GM21528 (cell line): ENCODE measurements around the gene ROPN1L.
A peak's percentile ranks its signal among the peaks of the same experiment; 100 is the strongest.
"Not testable (repeated sequence)": the region's sequence is repeated elsewhere in the genome, so short reads cannot be mapped to it uniquely, and the experiment has no call there.

Experiments
- ATAC-seq: cut with Tn5 transposase; IDR thresholded peaks from one replicate; pipeline ENCODE4 v1.9.1; 2021; ENCODE audit warnings: mild to moderate bottlenecking, moderate library complexity; ENCODE audit not compliant: unreplicated experiment, low FRiP score

The ROPN1L gene

DNA sequence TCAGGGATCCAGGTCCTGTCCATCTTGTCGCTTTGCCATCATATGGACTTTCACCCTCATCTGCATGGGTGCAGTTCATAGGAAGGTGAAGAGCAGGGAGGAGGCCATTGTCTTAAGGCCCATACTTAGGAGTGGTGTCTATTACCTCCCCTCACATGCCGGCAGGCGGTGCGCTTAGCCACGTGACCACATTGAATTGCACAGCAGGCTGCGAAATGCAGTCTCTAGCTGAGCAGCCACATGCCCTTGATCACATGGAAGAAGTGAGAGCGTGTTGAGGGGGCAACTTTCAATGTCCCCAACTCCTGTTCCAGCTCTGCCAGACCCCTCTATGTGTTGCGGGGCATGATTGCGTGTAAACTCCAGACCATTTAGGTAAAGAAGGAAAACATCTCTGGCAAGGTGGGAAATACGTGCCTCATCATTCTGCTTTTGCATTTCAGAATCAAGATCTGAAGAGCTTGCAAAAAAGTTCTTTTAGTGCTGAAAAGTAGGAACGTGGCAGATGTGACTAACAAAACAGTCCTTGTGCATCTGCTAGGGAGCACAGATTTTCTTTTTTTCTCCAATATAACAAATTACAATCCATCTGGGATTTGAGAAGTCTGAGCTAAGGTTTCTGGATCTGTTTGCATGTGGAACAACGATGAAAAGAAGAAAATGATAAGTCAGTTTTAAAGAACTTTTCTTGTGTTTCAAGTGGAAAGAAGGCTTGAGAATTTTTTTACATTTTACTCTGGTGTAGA lies 34.4 kb downstream of the ROPN1L start:
- ATAC-seq = no peak

DNA sequence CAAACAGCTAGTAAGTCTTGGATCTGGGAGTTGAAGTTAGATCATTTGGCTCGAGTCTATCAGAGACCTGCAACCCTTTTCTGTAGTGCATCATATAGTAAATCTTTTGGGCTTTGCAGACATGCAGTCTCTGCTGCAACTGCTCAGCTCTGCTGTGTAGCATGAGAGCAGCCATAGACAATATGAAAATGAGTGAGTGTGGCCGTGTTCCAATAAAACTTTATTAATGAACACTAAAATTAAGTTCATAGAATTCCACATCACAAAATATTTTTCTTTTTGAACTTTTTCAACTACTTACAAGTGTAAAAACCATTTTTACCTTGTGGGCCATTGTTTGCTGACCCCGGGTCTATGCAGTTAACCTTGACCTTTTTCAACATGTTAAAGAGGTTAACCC lies 35.2 kb downstream of the ROPN1L start:
- no peak for ATAC-seq

DNA sequence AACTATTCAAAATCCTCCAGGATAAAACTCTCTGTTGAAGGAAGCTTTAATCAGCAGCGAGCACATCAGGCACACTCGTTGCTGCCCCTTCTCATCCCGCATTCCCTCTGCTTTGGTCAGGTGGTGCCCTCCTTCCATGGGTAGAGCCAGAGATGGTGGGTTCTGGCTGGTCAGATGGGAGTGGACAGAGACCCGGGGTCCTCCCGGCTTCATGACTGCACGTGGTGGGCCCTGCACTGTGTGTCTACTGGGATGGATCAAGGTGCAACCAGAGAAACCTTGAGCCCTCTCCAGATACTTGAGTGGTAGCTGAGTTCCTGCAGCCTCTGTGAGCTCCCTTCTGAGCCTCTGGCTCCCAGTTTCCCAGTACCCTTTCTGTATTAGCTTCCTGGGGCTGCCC lies 36.3 kb downstream of the ROPN1L start:
- no peak for ATAC-seq

DNA sequence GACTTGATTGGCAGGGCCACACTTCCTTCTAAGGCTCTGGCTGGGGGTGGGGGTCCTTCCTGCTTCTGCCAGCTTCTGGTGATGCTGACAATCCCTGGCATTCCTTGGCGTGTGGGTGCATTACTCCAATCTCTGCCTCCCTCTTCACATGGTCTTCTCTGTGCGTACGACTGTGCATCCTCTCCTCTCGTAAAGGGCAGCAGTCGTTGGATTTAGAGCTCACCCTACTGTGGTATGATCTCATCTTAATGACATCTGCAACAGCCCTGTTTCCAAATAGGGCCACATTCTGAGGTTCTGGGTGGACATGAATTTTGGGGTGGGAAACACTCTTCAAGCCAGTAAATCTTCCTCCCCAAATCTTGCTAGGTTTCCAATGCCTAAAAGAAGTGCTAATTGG lies 36.8 kb downstream of the ROPN1L start:
- ATAC-seq = no peak

DNA sequence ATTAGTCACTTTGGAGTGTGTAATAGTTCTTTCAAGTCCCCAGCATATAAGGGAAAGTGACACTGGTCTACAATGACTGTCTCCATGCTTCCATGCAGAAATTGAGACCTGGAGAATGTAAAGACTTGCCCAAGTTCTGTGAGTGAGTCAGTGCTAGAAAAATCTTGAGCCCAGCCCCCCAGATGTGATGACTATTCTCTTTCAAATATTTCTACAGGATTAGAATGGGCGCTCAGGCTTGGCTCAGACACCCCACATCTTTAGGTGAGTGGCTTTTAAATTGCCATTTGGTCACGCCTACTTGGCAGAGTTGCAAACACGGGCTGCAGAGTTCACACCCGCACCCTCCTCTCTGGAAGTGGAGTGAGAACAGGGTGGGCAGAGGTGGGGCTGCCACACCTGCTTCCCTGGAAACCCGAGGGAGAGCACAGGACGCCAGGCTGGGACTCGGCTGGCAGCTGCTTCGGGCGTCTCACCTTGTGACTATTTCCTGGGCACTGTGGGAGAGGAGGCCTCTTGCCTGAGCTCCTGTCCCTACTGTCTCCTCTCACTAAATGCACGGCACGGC lies 37.6 kb downstream of the ROPN1L start:
- ATAC-seq = no peak

DNA sequence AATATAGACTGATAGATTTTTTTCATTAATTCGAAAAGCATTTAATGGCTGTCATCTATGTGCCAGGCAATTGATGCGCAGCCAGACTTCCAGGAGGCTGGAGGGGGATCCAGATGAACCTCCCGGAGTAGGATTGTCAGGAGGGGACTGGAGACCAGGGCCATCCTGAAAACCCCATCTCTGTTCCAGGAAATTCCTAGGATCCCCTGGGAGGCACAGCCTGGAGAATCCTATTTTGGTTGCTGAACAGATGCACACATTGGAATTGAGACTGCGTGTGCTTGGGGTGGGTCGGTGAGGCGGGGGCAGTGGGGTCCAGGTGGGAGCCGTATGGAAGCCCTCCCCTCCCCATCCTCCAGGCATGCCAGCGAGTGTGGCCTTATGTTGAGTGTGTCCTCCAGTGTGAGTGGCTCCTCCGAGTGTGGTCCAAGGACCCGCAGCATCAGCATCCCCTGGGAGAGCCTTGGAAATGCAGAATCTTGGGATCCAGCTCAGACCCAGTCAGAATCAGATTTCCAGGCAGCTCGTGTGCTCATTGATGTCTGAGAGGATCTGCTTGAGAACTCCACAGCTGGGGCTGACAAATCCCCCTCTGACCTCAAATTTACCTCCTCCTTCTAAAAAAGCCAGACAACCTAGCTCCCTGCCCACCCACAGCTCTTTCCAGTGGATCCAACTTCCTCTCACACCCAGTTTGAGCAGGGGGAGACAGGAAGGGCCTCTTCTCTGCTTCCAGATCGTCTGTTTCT lies 38.7 kb downstream of the ROPN1L start:
- no peak for ATAC-seq

DNA sequence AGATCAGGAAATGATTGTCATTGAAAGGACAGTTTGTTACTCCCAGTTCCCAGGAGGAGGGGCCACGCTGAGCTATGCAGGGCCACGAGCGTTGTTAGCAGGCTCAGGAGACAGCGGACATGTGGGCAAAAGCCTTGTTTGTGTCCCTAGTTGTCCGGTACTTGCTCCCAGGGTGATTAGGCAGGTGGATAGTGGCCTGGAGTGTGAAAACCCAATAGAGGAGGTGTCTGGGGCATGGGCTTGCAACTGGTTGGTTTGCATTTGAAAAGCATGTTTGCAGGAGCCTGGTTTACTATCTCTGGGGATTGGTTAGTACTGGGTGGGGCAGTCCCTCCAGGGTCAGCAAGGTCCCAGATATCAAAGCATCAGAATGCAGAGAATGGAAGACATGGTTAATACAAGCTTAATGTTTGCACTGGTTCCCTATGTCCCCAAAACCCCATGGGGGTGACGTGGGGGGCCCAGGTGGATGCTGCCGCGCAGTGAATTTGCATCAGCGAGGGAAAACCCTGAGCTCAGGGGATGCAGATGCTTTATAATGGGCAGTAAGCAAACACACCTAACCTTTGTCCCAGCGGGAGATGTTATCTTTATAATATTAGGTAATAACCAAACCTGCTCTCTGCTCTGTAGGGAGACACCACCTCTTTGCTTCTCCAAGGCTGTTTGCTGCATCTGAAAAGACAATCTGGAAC lies 39.7 kb downstream of the ROPN1L start:
- ATAC-seq = no peak

DNA sequence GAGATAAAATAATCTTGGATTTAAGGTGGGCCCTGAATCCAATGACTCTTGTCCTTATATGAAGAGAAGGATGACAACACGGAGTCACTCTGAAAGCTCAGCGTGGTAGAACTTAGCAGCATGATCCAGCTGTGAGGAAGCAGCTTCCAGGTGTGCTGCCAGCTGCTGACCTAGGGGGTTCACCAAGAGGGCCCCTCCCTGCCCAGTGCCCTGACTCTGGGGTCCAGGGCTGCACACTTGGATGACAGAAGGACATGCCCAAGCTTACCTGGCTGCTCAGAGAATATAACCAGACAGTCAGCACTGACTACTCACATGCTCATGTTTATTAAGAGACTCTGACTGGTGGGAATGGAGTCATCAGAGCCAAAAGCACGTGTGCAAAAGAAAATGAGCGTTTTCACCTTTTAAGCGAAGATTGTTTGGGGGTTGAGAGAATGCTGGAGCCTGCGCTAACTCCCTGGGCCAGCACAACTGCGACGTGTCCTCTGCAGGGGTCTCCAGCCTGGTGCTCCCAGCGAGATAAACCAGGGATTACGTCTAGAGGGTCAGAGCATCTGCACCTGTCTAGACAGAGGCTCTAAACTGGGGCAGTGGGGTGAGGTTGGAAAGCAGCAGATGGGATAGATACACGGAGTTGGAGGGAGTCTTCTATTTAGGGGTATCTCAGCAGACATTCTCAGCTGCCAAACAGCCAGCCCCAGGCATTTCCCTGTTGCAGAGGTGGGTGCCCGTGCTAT lies 41.3 kb downstream of the ROPN1L start:
- no peak for ATAC-seq

DNA sequence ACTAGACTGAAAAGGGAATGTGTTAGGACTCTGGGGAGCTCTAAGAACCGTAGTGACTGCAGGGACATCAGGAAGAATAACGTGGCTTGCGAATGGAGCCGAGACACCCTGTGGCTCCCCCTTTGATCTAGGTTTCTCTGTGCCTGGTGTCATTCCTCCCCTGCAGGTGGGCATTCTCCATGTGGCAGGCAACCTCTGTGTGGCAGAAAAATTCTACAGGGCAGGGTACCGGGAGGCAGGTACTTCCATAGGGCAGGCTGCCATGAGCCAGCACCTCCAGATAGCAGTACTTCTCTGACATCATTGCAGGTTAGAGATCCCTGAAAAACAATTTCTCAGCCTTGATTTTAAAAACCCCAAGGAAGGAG lies 43.1 kb downstream of the ROPN1L start:
- no peak for ATAC-seq

DNA sequence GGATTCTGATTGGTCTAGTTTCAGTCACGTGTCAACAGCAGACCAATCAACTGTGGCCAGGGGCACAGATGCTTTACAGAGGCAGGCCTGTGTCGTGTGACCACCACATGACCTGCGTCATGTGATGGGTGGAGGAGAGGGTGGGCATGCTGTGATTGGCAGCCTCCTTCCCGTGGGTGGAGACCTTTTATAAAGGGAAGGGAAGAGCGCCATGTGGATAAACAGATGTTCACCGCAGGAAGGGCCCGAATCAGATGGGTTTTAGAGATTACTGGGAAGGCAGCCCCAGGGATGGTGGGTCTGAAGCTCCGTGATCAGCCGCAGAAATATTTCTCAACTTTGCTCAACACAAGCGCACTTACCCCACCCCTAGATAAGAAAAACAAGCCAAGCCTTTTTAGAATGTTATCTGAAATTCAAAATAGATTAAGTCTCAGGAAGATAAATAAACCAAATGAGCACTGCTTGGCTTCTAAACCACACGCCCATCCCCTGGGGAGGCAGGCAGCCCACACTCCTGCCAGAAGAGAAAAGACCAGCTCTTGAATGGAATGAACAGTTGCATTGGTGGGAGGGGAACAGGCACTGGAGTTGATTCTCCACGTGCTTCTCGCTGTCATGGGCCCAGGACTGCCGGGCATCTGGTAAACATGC lies 43.6 kb downstream of the ROPN1L start:
- ATAC-seq = no peak

DNA sequence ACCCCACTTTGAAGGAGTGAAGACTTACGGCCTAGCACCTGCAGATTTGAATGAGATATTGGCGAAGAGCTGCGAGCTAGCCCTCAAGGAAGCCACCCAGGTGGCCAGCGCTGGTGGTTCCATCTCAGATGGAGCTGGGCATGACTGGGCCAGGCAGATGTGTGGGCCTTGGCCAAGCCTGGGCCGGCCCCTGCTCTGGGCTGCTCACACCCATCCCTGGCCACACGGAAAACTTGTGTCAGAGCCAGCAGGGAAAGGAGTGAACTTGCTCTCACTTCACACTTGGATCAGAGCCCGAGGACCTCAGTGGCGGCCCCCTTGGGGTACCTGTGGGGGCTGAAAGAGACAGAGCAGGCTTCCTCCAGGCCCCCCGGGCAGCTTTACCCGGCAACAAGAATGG lies 44.2 kb downstream of the ROPN1L start:
- ATAC-seq = no peak

DNA sequence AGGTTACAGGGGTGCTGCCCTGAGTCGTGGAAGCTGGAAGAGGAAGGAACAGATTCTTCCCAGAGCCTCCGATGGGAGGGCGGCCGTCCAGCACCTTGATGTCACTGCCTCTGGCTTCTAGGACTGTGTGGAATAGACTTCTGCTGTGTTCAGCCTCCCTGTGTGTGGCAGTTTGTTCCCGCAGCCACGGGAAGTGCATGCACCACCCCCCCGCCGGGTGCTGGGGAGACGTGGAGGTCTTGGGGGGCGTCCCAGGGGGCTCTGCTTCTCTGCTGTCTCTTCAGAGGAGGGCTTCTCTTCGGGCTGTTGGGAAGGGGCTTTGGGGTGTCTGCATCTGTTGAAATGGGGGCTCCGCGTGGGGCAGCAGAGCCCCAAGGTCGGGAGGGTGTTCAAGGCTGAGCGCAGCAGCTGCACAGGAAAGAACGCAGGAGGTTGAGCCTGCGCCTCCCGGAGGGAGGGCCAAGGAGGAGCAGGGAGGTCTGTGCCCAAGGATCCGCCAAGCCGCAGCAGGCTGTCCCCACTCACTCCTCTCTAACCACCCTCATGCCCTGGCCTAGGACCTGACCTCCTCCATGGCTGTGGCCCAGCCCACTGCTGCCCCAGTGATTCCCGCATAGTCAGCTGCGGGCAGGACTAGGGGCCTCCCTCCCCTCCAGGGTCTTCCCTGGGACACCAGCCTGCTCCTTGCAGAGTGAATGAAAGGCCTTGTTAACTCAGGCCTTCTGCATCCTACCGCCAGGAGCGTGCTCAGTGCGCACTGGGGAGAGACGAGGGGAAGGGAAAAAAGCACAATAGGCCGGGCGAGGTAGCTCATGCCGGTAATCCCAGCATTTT lies 45.0 kb downstream of the ROPN1L start:
- ATAC-seq = no peak

DNA sequence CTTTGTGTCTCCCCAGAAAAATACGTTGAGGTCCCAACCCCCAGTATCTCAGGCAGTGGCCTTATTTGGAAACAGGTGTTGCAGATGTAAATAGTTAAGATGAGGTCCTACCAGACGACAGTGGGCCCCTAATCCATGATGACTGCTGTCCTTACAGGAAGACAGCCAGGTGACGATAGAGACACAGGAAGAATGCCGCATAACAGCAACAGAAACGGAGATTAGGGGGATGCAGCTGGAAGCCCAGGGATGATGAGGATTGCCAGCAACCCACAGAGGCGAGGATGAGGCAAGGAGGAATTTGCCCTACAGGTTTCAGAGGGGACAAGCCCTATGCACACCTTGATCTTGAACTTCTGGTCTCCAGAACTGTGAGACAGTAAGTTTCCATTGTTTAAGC lies 46.5 kb downstream of the ROPN1L start:
- no peak for ATAC-seq

DNA sequence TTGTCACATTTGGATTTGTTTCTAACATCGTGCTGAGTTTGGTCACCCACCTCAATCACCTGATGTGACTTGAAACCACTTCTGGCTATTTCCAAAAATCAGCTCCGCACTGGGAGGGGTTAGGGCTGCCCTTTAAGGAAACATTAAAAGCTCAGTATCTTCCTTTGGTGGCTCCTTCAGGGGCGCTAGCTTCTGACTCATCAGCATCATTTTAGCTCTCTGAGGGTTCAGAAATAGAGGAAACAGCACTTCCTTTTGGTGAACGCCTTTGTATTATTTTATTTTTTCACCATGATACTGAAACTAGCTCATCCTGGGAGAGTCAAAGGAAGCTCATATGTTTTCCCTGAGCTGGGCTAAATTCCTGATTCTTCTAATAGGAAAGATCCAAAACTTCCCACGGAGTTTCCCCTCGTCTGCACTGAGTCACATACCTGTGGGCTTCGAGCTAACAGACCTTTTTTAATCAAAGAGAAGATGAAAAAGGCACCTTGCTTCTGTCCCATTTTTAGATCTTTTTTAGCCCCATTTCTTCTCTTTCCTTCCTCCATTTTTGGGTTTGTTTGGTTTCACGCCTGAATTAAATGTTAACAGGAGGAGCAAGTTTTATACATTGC lies 48.2 kb downstream of the ROPN1L start:
- peak; percentile 90 for ATAC-seq

DNA sequence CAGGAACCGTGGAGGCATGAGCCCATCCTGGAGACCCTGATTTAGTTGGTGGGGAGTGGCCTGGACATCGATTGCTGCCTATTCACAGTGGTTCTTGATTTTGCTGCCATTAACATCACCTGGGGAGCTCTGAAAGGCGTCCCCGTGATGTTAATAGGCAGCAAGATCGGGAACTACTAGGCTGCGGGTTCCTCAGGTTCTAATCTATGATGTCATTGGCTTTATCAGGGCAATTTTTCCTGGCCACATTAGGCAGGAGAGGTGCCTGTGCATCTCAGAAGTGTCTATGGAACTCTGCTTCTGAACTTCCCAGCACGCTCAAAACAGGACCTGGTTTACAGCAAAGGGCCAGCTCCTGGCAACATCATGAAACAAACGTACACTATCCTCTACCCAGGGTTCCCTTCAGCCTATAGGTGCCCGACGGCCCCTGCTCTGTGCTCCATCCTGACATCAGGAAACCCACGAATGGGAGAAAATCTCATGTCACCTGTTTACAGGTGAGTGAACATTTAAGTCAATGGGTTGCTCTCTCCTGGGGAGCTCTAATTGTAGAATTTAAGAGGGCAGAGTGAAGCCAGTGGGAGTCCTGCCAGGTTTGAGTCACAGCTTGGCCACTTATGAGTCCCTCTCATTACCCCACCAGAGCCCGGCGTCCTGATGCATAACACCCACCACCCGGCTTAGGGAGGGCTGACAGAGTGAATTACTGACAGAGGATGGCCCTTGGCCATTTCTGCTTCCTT lies 49.4 kb downstream of the ROPN1L start:
- no peak for ATAC-seq

DNA sequence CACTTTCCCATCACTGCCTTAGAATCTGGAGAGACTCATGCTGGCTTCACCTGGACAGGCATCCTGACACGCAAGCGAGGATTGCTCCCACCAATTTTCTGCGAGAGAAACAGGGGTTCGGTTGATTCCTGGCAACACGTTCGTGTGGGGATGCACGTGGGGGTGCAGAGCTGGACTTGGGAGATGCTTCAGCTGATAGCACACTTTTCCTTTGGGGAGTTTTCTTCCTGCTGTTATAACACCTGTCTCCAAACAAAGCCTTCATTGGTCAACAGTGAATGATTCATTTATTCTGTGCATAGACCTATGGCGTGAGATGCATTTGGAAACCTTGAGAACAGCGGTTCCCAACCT lies 50.0 kb downstream of the ROPN1L start:
- no peak for ATAC-seq

DNA sequence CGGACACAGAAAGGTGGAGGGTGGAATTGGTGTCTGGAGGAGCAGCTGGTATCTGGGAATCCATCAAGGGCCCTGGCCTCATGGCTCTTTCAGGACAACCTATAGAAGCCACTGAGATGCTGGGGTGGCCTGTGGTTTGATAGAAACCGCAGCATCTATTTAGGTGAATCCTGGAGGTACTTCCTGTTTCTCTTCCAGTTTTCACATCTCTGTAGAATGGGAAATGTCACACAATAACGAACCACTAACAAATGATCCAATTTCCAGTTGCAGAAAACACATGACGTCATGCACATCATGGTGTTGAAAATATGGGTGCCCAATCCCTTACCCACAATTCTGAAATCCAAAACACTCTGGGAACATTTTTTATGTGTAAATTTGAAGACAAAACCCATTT lies 52.2 kb downstream of the ROPN1L start:
- no peak for ATAC-seq

DNA sequence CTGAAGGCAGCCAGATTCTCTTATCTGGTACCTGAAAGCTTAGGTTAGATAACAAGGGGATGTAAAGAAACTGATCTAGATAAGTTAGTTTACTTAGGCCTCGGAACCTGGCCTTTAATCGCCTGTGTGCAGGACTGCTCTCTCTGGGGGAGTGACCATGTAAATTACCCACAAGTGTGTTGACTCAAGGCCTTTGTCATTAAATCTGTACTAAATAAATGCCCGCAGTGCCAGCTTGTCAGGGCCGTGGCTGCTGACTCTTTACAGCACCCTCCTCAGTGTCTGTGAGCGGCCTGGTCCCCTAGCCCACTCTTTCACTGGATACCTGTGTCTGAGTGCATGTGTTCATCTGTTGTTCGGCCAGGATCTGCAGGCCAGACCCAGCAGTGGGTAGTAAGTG lies 52.8 kb downstream of the ROPN1L start:
- not testable (repeated sequence) for ATAC-seq
